Stimulated activated CD8-positive, alpha-beta memory T cell treated with anti-CD3 and anti-CD28 coated beads, Interleukin-15, amount 100 ng/mL, for 24 hours (primary cell): Measurements from ENCODE around the gene FMN1.
A peak's percentile ranks its signal among the peaks of the same experiment; 100 is the strongest.

Experiments
- DNase-seq: peaks from one replicate; pipeline ENCODE4 v3.0.0-alpha.2; 2020; ENCODE audit warnings: low read depth

The FMN1 gene

DNA sequence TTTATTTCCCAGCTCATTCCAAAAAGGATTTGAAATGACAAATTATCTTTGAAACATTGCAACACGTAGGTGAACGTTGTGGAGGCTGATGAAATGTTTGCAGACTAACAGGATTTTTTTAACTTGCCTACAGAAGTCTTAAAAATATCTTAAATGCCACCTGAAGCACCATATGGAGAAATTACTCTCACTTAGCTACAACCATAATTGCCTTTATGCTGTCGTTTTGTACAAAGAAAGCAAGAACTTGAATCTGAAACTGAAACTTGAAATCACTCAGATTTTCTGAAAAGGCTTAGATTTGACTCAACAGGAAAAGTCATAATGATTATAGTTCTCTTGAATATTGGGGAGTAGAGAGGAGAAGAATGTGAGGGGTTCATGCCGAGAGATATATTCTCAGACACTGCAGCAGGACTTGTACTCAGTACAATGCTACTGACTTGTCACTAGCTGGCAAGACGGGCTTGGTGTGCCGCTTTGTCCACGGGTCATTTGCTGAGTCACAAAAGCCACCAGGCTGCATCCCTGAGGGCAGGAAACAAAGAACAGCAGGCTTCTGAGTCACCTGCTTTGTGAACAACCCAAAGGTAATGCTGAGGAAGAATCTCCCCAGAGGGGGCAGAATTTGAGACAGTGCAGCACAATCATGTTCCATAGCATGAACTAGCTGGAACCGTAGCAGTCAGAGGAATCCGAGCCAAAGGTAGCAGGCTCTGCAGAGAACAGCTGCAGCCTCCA, 7.1 kb upstream of the FMN1 start:
- DNase-seq = peak; percentile 14

DNA sequence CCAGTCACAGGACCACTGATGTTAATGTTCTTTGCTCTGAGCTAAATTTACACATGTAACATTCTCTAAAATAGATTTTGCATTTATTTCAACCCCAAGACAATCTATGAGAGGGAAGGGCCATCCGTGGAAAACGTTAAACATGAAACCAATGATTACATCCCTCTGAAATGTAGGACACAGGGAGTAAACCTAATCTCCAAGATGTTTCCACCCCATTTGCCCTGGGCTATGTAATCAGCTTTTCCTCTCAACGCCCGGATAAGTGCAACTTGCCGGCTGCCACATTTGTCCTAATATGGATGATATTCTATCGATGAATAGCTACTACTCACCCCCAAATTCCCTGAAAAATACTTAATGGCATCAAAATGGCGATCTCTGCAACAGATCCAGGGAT, 6.4 kb upstream of the FMN1 start:
- no peak for DNase-seq

DNA sequence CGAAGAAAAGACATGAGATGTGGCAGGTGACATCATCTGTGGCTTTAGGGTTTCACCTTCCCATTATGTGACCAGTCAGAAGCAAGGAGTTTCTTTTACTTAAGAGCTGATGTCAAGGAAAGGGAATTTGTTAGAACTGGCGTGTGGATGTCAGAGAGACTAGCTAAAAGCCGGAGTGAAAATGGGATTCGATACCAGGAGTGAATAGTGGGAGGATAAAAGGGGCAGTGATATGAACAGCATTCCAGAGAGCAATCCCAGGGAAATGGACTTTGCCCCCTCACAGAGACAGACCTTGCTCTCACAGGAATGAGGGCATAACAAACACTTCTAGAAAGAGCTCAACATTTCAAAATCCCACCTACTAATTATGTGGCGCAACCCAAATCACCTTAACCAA, 5.9 kb upstream of the FMN1 start:
- no peak for DNase-seq

DNA sequence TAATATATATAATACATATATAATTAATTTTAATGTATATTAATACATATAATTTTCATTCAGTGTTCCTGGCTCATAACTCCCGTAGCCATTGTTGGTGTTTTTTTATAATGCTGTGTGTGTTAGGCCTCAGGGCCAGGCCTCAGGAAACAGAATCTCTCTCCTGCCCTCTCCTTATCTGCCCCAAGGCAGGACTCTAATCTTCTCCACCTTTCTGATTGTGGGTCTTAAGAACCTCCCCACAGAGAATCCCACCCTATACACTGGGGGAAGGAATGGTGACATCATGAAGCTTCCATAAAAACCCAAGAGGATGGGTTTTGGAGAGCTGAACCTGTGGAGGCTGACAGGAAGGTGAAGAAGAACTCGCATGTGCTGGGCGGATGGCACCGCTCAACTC, 4.0 kb upstream of the FMN1 start:
- DNase-seq = no peak

DNA sequence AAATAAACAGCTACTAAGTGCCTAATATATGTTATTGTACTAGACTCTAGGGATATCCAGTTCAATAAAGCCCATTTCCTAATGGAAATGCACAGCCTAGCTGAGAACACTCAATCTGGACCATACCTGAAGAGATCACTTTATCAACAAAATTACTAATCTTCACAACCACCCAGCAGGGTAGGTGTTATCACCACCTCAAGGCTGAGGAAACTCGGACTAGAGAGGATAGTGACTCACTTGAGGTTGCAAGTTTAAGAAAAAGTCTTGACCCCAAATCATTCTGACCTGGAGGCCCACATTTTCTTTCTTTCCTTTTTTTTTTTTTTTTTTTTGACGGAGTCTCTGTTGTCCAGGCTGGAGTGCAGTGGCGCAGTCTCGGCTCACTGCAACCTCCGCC, 3.1 kb upstream of the FMN1 start:
- DNase-seq = no peak

DNA sequence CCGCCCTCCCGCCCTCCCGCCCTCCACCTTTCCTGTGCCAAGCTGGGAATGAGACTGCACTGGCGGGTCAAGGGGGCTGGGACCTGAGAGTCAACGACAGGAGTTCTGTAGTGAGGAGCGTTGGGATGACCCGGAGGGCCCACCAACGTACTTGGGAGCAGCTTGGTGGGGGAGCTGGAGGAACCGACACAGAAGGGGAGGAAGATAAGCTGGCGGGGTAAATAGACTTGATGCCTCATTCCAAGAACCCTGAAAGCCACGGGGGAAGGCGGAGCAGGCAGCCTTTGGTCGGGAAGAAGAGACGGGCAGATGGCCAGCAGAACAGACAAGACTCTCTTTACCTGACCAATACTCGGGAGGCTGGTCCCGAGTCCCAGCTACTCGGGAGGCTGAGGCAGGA, 277 bp downstream of the FMN1 start:
- no peak for DNase-seq

DNA sequence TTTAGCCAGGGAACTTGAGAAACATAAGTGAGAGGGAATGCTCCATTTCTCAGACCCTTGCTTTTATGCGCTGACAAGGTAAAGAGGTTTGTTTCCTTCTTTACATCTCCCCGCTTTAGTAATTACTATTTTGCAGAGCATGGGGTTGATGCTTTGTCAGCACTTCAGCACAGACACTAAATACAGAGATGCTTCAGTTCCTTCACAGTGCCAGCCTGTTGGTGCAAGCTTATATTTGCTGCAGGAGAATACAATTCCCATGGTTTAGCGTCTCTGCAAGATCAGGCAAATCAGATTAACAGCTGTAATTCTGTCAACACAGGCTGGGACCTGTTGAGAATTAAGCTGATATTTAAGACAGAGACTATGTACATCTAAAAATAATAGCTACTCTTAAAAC, 2.9 kb downstream of the FMN1 start:
- DNase-seq = no peak

DNA sequence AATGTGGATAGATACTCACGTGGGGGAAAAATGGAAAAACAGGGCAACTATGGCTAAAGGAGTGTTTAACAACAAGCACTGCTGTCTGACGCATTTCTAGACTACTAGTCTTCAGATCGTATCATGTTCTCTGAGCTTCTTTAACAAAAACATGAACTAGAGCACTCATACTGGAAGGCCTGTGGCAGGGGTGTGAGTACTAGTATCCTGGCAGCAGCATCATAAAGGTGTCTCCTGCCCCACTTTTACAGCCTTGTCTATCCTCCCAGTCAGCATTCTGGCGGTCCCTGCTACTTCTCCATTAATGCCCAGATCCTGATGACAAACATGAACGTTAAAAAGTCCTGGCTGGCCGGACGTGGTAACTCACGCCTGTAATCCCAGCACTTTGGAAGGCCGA, 4.0 kb downstream of the FMN1 start:
- no peak for DNase-seq

DNA sequence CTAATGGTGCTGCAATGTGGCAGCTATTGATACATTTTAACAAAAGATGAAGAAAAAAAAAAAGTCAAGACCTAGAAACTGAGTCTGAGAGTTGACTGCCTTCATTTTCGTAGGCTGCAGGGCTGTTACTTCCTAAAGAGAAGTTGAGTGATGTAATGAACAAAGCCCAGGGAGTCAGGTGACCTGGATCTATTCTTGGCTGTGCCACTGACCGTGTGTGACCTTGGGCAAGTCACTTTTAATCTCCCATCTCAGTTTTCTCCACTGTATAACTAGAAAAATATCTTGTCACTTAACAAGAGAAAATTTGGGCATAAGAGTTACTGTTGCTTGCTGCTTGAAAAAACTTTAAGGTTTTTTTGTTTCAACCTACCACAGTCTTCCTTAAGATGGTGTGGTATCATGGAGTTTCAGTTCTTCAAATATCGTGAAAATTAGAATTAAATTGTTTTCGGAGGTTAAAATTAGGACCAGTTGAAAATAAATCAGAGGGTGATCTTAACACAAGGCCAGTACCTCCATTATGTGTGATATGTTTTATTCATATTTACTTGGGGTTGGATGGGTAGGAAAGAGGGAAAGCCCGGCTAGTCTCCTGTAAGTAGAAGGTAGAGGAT, 5.8 kb downstream of the FMN1 start:
- no peak for DNase-seq

DNA sequence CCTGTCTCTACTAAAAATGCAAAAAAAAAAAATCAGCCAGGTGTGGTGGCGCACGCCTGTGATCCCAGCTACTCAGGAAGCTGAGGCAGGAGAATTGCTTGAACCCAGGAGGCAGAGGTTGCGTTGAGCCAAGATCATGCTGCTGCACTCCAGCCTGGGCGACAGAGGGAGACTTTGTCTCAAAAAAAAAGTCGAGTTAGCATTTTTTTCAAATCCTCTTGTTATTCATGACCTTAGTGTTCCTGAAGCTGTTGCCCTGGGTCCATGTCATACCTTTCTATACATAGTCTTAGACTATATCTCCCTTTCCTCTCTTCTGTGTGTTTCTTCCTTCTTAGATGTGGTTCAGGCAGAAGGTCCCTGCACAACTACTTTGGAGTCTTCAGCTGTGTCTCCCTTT, 6.4 kb downstream of the FMN1 start:
- DNase-seq = no peak

DNA sequence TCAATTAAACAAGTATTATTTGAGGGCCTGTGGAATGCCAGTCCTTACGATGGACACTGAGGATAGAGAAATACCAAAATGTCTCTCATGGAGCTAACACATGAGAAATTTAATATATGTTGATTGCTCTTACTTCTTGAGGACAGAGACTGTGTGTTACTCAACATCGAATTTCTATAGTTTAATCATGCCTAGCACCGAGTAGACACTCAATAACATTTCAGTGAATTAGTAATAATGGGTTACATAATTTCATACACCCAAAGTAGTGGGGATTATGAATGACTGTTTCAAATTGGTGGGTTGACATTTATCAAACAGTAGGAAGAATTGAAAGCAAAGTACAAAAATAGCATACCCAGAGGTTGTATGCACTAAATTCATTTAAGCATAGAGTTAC, 11.2 kb downstream of the FMN1 start:
- no peak for DNase-seq

DNA sequence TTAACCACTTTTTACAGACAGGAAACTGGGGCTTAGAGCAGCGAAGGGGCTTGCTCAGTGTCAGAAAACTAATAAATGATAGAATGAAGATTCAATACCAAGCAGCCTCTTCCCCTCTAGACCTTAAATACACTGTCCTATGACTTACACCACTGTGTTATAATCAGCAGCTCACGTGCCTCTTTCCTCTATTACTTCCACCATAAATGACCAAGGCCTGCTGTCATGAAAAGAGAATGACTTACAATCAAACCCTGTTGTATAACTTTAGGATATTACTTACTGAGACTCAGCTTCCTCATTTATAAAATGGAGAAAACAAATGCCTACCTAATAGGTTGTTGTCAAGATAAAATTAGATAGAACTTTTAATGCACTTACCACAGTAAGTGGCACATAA, 11.6 kb downstream of the FMN1 start:
- no peak for DNase-seq

DNA sequence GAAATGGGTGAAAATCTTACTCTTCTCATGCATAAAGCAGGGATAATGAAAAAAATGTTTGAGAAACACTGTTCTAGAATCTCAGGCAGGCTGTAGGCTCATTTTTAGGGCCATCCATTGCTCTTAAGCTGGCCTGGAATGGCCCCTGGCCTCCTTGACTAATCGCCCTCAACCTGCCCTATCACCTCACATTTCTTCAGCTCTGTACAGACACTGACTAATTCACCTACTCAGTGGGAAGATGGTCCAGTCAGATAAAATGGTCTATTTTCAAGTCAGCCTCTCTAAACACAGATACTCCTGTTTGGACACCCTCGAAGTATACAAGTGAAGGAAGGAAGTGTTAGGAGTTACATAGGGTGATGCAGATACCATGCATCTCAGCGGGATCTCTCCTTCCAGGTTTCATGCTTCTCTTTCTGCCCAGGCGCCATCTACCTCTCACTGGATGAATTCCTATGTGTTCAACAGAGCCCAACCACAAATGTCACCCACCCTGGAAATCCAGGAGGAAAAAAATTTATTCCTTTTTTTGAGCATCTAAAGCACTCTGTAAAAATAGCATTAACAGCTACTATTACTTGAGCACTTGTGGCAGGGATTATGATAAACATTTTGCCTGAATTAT, 12.1 kb downstream of the FMN1 start:
- DNase-seq = no peak

DNA sequence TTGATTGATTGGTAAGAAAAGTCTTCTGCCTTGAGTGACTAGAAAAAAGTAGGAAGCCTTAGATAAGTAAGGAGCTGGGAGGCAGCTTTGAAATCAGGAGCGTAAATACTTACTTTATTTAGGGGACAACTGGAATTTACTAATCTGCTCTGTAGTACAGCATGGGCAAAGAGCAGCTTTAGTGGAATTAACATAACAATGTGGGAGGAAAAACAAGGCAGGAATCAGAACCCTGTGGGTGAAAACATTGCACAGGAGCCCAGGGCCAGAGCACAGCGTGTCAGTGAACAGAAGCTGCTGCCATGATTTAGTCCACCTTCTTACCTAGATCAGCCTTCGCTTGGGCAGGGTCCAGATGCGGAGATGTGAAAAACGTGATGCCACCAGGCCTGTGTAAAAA, 14.6 kb downstream of the FMN1 start:
- no peak for DNase-seq

DNA sequence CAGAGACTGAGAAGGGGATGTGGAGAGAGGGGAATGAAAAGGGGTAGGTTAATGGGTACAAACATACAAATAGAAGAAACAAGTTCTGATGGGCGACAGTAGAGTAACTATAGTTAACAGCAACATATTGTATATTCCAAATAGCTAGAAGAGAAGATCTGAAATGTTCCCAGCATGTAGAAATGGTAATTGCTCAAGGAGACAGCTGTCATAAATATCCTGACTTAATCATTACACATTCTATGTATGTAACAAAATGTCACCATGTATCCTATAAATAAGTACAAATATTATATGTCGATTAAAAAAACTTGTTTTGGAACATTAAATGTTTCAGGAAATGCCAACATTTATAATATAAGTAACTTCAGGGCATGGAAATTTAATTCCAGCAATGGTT, 23.3 kb downstream of the FMN1 start:
- no peak for DNase-seq

DNA sequence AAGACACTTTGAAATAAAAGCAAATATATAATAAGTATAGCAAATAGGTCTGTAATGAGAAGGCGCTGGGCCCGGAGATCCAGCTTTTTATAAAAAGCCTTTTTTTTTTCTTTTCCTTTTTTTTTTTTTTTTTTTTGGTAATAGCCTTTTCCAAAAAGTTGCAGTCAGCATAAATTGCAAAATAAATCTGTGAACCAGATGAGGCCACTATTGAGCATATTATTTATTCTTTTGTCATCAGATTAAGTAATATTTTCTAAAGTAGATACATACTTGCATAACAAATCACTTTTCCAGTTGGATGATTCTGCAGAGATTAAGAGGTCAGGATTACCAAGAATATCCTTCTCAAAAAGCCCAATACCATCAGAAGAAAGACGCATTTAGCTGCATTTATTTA, 24.9 kb downstream of the FMN1 start:
- no peak for DNase-seq

DNA sequence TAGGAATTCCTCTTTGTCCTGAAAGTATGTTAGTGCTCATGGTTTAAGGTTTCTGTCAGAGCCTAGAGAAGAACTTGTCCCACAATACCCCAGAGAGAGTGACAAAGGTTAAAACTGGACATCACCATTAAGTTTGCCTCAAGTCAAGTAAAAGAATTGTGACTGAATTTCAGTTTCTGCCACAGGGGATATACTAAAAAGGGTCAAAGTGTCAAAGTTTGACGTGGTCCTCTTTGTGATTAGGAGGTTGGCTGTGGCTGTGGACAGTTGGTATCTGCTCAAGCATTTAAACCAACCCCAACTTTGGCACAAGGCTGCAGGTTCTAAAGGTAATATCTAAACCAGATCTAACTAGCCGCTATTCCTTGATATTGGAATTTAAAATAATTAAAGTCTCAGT, 26.1 kb downstream of the FMN1 start:
- DNase-seq = no peak

DNA sequence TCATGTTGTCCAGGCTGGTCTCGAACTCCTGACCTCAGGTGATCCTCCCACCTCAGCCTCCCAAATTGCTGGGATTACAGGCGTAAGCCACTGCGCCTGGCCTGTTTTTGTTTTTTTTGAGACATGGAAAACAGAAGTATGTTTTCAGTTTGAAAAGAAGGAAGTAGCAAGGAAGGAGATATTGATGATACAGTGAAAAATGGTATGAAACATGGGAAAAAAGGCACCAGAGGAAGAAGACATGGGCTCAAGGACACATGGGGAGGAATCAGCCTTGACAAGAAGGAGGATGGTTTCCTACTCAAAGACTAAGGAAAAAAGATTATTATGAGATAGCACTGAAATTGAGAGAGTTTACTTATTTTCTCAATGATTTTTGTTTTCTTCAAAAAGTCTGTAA, 30.7 kb downstream of the FMN1 start:
- DNase-seq = no peak

DNA sequence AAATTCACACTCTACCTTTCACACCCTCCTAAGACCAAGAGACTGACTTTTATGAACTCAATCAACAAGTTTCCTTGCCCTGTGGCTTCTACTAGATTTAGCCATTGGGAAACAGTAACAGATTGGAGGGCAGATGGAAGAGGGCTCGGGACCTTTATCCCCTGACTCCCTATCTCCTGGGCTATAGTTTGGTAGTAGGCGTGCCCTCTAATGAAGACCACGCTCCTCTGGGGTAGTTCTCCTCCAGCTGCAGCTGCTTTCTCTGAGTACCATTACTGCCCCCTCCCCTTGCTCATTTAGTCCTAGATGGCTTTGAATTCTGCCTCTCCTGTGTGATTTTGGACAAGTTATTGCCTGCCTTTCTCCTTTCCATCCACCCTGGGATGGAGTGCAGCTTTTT, 33.3 kb downstream of the FMN1 start:
- DNase-seq = no peak

DNA sequence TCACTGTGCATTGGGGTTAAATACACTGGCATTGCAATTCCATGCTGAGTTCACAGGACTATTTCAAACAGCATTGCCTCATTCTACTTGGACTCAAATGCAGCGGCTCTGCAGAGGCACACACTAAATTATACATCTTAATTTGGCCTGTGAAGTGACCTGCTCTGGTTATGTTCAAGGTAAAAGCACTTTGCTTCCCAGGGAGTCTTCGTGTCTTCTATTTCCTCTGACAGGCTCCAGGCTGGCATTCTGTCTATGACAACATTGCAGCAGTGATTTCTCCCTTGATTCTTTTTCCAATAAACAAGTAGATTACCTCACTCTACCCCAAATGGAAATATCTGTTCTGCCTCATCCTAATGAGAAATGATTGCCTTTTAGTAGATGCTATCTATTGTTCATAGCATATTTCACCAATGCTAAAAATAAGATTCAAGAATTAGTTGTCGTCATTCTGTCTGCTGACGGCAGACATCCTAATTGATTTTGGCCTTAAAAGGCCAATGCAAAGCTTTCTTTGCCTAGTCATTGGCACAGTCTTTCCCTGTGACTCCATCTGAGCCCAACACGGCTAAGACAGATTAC, 33.8 kb downstream of the FMN1 start:
- DNase-seq = no peak

DNA sequence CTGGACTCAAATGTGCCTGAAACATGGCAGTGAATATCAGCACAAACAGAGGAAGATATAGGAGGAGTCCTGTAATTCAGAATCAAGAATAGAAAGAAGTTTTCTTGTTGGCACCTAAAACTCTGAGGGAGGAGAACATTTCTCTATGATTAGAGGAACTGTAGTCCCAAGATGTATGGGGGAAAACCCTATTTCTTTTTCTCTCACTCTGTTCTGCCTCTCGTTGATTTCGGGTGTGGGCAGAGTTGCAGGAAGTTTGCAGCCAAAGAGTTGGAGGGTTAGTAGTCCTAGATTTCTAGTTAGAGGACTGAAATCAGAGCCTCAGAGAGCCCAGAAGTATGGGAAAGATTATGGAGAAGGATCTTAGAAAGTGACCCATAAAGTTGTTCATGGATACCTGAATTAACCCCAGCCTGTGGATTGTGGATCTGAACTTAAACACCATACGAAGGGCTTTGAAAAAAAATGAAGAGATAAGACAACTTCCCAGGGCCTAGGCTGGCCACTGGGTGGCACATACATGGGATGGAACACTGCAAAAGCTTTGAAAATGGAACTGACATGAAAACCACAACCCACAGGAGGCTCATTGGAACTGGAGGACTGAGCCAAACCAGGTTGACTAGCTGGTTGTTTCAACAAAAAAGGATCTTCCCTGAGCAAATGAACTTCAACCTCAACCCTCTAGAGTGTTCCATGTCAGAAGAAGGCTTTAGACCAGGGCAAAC, 34.6 kb downstream of the FMN1 start:
- no peak for DNase-seq

DNA sequence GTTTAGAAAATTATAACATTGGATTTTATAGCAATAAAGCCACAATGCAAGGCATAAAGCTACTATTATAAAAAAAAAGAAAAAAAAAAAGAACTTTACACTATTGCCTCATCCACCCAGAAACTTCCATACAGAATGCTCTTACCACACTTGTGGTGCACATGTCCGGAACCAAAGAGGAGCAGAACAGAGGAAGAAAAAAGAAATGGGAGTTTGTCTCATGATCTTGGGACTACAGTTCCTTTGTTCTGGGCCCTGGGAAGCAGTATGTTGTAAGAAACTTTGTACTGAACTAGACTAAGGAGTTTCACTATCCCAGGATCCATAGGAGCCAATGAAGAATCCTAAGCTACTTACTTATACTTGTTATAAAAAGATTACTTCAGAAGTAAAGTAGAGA, 36.1 kb downstream of the FMN1 start:
- no peak for DNase-seq
